GM13976 (cell line): Measurements from ENCODE around the gene PABPC3.
A peak's percentile ranks its signal among the peaks of the same experiment; 100 is the strongest.

Experiments used
- DNase-seq: peaks from one replicate; pipeline ENCODE4 v3.0.0; 2012; ENCODE audit warnings: low spot score
- in situ Hi-C: fragments of 300-500 bp; cut with MboI; formaldehyde crosslinking; loops from one replicate; pipeline ENCODE4 v1.12.0; 2022; ENCODE audit warnings: low sequenced_read_pairs, mixed read lengths, inconsistent platforms; ENCODE audit not compliant: unreplicated experiment
- TF ChIP-seq, protein P1 (sequence below): IDR thresholded peaks from 2 replicates; pipeline ENCODE4 v1.5.1; 2012; ENCODE audit warnings: borderline replicate concordance, mild to moderate bottlenecking; ENCODE audit not compliant: insufficient read depth; ENCODE audit errors: extremely low read depth, missing control alignments, control extremely low read depth

PABPC3 gene

DNA sequence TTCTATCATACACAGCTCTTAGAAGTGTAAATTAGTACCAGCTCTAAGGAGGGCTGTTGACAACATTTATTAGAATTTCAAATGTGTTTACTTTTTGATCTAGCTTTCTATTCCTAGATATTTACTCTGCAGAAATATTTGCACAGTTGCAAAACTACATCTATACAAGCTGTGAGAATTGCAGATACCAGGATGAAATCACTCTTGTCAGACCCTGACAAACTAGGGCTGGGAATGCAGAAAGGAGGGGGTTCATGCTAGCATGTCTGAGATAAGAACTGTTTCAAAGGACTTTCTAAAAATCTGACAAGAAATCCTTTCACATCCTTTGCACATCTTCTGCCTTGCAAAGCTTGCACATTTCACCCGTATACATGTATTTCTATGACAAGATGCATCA is 11.8 kb upstream of the PABPC3 start:
- DNase-seq: no peak
- in situ Hi-C loops: no loop called here

DNA sequence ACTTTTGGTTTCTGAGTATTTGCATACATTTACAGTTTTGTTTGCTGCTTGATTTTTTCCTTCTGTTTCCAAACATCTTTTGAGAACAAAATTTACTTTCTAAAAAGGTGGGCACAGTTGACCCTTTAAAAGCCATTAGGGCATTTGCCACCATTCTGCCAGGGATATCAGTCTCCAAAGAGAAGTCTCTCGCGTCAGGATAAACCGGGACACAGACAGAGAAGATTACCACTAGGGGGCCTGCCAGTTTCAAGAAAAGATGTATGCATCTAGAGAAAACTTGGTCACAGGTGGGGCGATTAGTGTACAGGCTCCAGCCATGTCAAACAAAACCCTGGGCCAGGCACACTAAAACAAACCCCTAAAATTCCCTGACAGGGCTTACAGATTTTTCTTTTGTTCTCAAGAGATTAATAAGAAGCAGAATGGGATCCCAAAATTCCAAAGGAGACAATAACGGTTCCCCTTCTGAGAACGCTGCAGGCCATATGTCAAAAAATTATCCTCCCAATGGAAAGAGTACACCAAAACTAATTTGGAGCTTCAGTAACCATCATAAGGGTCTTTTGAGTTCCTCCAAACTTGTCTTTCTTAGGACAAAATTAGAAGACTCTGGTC is 10.7 kb upstream of the PABPC3 start:
- TF ChIP-seq, protein P1, sequence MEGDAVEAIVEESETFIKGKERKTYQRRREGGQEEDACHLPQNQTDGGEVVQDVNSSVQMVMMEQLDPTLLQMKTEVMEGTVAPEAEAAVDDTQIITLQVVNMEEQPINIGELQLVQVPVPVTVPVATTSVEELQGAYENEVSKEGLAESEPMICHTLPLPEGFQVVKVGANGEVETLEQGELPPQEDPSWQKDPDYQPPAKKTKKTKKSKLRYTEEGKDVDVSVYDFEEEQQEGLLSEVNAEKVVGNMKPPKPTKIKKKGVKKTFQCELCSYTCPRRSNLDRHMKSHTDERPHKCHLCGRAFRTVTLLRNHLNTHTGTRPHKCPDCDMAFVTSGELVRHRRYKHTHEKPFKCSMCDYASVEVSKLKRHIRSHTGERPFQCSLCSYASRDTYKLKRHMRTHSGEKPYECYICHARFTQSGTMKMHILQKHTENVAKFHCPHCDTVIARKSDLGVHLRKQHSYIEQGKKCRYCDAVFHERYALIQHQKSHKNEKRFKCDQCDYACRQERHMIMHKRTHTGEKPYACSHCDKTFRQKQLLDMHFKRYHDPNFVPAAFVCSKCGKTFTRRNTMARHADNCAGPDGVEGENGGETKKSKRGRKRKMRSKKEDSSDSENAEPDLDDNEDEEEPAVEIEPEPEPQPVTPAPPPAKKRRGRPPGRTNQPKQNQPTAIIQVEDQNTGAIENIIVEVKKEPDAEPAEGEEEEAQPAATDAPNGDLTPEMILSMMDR: peak; percentile 62
- peak; percentile 63 for DNase-seq
- in situ Hi-C loops: no loop called here

More for the DNA sequence above, 11.8 kb upstream of the PABPC3 start:
- TF ChIP-seq, protein P1: no peak

DNA sequence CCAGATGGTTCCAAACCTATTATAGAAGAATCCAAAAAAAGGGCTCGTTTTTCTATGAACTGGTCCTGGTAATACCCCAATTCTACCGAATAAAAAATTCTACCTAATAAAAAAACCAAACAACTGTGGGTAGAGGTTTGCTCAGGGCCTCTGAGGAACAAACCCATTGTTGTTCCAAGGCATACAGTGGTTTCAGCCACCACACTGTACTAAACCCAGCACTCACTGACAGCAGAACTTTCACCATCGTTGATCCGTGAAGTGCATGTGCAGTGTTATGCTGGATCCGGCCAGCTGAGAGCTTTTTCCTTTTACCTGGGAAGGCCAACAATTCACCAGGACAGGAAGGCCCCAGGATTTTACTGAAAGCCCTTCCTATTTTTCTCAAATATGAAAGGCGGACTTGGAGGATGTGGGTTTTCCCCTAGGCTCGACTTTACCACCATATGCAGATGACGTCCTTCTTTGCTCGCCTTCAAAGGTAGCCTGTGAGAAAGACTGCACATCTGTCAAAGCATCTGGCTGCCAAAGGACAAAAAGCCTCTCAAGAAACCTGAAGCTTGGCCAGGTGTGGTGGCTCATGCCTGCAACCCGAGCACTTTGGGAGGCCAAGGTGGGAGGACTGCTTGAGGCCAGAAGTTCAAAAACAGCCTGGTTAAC is 7.2 kb upstream of the PABPC3 start:
- TF ChIP-seq, protein P1: no peak

DNA sequence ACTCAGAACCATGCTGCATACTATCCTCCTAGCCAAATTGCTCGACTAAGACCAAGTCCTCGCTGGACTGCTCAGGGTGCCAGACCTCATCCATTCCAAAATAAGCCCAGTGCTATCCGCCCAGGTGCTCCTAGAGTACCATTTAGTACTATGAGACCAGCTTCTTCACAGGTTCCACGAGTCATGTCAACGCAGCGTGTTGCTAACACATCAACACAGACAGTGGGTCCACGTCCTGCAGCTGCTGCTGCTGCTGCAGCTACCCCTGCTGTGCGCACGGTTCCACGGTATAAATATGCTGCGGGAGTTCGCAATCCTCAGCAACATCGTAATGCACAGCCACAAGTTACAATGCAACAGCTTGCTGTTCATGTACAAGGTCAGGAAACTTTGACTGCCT is 1.5 kb downstream of the PABPC3 start:
- in situ Hi-C loops: no loop called here
- DNase-seq: no peak
- TF ChIP-seq, protein P1: no peak

More for the DNA sequence above, 7.2 kb upstream of the PABPC3 start:
- in situ Hi-C loops: no loop called here
- DNase-seq: no peak

DNA sequence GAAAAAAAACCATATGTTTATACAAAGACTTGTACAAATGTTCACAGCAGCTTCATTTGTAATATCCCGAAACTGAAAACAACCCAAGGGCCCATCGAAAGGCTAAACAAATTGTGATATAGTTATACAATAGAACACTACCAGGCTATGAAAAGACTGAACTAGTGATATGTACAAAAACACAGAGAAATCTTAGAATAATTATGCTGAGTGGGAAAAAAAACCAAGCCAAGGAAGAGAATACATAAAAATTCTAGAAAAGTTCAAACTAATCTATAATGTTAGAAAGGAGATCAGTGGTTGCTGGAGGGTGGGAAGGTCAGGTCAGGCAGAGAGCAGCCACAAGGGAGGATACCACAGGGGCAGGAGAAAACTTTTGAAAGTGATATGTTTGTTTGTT is 7.8 kb downstream of the PABPC3 start:
- in situ Hi-C loops: no loop called here
- no peak for DNase-seq
- TF ChIP-seq, protein P1: no peak

DNA sequence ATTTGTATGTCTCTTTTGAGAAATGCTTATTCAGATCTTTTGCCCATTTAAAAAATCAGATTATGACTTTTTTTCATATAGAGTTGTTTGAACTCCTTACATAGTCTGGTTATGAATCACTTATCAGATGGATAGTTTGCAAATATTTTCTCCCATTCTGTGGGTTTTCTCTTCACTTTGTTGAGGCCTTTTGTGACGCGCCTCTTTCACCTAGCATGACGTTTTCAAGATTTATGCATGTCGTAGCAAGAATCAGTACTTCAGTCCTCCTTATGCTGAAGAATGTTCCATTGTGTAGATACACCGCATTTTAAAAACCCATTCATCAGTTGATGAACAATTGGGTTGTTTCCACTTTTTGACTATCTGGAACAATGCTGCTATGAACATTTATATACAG is 13.4 kb downstream of the PABPC3 start:
- TF ChIP-seq, protein P1: no peak
- in situ Hi-C loops: no loop called here
- no peak for DNase-seq
